ENCODE data around the gene PSME2. TPM values are rescaled to one million over a fixed set of nuclear protein-coding genes. Genes with fewer than 3 reads are reported as not detected.

Gene PSME2
- polyA plus RNA-seq, 1 donor (not counting 4 experiments of a cell fraction or from before 2014, with no cell fraction given), result 158 TPM

DNA sequence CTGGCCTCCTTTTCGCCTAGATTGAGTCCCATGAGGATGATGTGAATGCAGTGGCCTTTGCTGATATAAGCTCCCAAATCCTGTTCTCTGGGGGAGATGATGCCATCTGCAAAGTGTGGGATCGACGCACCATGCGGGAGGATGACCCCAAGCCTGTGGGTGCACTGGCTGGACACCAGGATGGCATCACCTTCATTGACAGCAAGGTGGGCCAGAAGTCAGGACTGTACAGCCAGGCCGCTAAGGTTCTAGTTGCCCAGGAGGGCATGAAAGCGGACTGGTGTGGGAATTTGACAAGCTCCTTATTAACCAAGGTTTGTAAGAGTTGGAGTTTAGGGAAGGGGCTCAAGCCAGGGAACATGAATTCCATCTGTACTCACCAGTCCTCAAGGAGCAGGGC, 26.7 kb downstream of the PSME2 start:
- H3K79me2 ChIP-seq (ENCODE audit: control insufficient read depth, insufficient read depth, low read length), result no peaks in the 10 kb centered on the region
- H3K36me3 ChIP-seq (ENCODE audit: control insufficient read depth in 2 of 2, extremely low read depth in 1 of 2, insufficient read depth in 2 of 2, low read length in 2 of 2), result peaks cover 24 to 35% of the 10 kb centered on the region in 2 experiments
- H3K4me2 ChIP-seq (ENCODE audit: control insufficient read depth, extremely low read depth, insufficient read depth, low read depth, low read length), result no peak overlapping the region
- H4K20me1 ChIP-seq (ENCODE audit: control insufficient read depth, extremely low read depth, insufficient read depth, low read length), result no peaks in the 10 kb centered on the region
- no peak overlapping the region for H3K9ac ChIP-seq (ENCODE audit: control insufficient read depth, extremely low read depth, insufficient read depth, low read length)
- no peak for FAIRE-seq
- no peak overlapping the region for H3K4me3 ChIP-seq (ENCODE audit: control insufficient read depth in 2 of 3, extremely low read depth in 1 of 3, insufficient read depth in 2 of 3, low read depth in 1 of 3, low read length in 3 of 3)
- DNase-seq (ENCODE audit: low read depth, low spot score), result no peak
- dilution Hi-C loops (cut with MboI; ENCODE audit: extremely low pct_ligation_motif_present, low sequenced_read_pairs), result no loop called here
- no peaks in the 10 kb centered on the region for H3K9me3 ChIP-seq (ENCODE audit: control insufficient read depth, low read depth, low read length)
- no peaks in the 10 kb centered on the region for H3K9me1 ChIP-seq (ENCODE audit: control insufficient read depth, extremely low read depth, insufficient read depth, low read length)
- no peak overlapping the region for H2AFZ ChIP-seq (ENCODE audit: control insufficient read depth, low read length)
- peaks cover 9% of the 10 kb centered on the region for H3K4me1 ChIP-seq (ENCODE audit: control insufficient read depth, extremely low read depth, insufficient read depth, low read length)
- no peak overlapping the region for H3K27ac ChIP-seq (ENCODE audit: control insufficient read depth, insufficient read depth, low read length)
- H3K27me3 ChIP-seq (ENCODE audit: control insufficient read depth, extremely low read depth, insufficient read depth, low read length), result no peaks in the 10 kb centered on the region
- no peak for TF ChIP-seq EZH2 (IDR thresholded peaks at IDR 0.05; ENCODE audit: low read length)
- TF ChIP-seq, protein P1, sequence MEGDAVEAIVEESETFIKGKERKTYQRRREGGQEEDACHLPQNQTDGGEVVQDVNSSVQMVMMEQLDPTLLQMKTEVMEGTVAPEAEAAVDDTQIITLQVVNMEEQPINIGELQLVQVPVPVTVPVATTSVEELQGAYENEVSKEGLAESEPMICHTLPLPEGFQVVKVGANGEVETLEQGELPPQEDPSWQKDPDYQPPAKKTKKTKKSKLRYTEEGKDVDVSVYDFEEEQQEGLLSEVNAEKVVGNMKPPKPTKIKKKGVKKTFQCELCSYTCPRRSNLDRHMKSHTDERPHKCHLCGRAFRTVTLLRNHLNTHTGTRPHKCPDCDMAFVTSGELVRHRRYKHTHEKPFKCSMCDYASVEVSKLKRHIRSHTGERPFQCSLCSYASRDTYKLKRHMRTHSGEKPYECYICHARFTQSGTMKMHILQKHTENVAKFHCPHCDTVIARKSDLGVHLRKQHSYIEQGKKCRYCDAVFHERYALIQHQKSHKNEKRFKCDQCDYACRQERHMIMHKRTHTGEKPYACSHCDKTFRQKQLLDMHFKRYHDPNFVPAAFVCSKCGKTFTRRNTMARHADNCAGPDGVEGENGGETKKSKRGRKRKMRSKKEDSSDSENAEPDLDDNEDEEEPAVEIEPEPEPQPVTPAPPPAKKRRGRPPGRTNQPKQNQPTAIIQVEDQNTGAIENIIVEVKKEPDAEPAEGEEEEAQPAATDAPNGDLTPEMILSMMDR (optimal IDR thresholded peaks at IDR 0.05 in 1 of 3, IDR thresholded peaks at IDR 0.05 in 1 of 3, conservative IDR thresholded peaks at IDR 0.05 in 1 of 3; ENCODE audit: extremely low read depth in 1 of 3, insufficient read depth in 2 of 3, low read length in 3 of 3), result no peak

DNA sequence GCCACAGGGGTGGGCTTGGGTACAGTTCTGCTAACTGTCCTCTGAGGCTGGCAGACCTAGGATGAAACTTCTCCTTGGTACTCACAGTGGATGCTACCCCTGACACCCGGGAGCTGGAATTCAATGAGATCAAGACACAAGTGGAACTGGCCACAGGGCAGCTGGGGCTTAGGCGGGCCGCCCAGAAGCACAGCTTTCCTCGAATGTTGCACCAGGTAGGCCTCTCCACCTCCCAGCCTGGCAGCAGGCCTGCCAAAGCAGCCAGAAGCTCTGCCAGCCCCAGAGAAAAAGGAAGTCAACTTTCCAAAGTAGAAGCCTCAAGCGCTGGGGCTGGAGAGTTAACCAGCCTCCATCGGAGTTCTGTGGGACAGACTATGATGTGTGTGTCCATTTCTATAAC, 29.2 kb downstream of the PSME2 start:
- Histone ChIP-seq H3K9me3 (ENCODE audit: control insufficient read depth, low read depth, low read length) (no peaks in the 10 kb centered on the region), H3K4me3 (ENCODE audit: control insufficient read depth in 2 of 3, extremely low read depth in 1 of 3, insufficient read depth in 2 of 3, low read depth in 1 of 3, low read length in 3 of 3) (no peak overlapping the region), H3K9me1 (ENCODE audit: control insufficient read depth, extremely low read depth, insufficient read depth, low read length) (no peaks in the 10 kb centered on the region), H3K27me3 (ENCODE audit: control insufficient read depth, extremely low read depth, insufficient read depth, low read length) (no peaks in the 10 kb centered on the region), H3K36me3 (ENCODE audit: control insufficient read depth in 2 of 2, extremely low read depth in 1 of 2, insufficient read depth in 2 of 2, low read length in 2 of 2) (peaks cover 20 to 35% of the 10 kb centered on the region in 2 experiments), H4K20me1 (ENCODE audit: control insufficient read depth, extremely low read depth, insufficient read depth, low read length) (no peaks in the 10 kb centered on the region), H3K4me2 (ENCODE audit: control insufficient read depth, extremely low read depth, insufficient read depth, low read depth, low read length) (no peak overlapping the region), H2AFZ (ENCODE audit: control insufficient read depth, low read length) (no peak overlapping the region), H3K79me2 (ENCODE audit: control insufficient read depth, insufficient read depth, low read length) (no peaks in the 10 kb centered on the region), H3K9ac (ENCODE audit: control insufficient read depth, extremely low read depth, insufficient read depth, low read length) (no peak overlapping the region), H3K4me1 (ENCODE audit: control insufficient read depth, extremely low read depth, insufficient read depth, low read length) (peaks cover 15% of the 10 kb centered on the region), H3K27ac (ENCODE audit: control insufficient read depth, insufficient read depth, low read length) (no peak overlapping the region)
- DNase-seq (ENCODE audit: low read depth, low spot score) (no peak), FAIRE-seq (no peak)
- no peak for TF ChIP-seq EZH2 (IDR thresholded peaks at IDR 0.05; ENCODE audit: low read length)
- TF ChIP-seq, protein P1 (optimal IDR thresholded peaks at IDR 0.05 in 1 of 3, IDR thresholded peaks at IDR 0.05 in 1 of 3, conservative IDR thresholded peaks at IDR 0.05 in 1 of 3; ENCODE audit: extremely low read depth in 1 of 3, insufficient read depth in 2 of 3, low read length in 3 of 3), result no peak
- dilution Hi-C loops (cut with MboI; ENCODE audit: extremely low pct_ligation_motif_present, low sequenced_read_pairs), result no loop called here
